Measurements from ENCODE around the gene TAPT1.
"Not testable (repeated sequence)": the region's sequence is repeated elsewhere in the genome, so short reads cannot be mapped to it uniquely, and the experiment has no call there.

TAPT1 gene

GRCh38 chr4:16165931-16166330 lies 60.3 kb downstream of the TAPT1 start:
- DNase-seq: no peak

- DNase-seq: no peak
Observed at GRCh38 chr4:16162891-16163290, 63.4 kb downstream of the TAPT1 start.

GRCh38 chr4:16161851-16162408 lies 64.3 kb downstream of the TAPT1 start:
- DNase-seq: no peak

- DNase-seq: no peak
Observed at GRCh38 chr4:16160457-16160856, 65.8 kb downstream of the TAPT1 start.

GRCh38 chr4:16159286-16159685 lies 67.0 kb downstream of the TAPT1 start:
- DNase-seq: no peak

GRCh38 chr4:16158504-16158852 lies 67.8 kb downstream of the TAPT1 start:
- DNase-seq: no peak

- DNase-seq: no peak
Observed at GRCh38 chr4:16157609-16158503, 68.4 kb downstream of the TAPT1 start.

GRCh38 chr4:16155528-16156169 lies 70.6 kb downstream of the TAPT1 start:
- DNase-seq: no peak

- DNase-seq: no peak
Observed at GRCh38 chr4:16154451-16154850, 71.8 kb downstream of the TAPT1 start.

GRCh38 chr4:16150716-16151115 lies 75.6 kb downstream of the TAPT1 start:
- DNase-seq: no peak

GRCh38 chr4:16144913-16145312 lies 81.4 kb downstream of the TAPT1 start:
- DNase-seq: not testable (repeated sequence)

GRCh38 chr4:16142598-16143310 lies 83.5 kb downstream of the TAPT1 start:
- DNase-seq: no peak

GRCh38 chr4:16140879-16141249 lies 85.4 kb downstream of the TAPT1 start:
- peak; percentile 90 for DNase-seq

GRCh38 chr4:16140231-16140878 lies 85.9 kb downstream of the TAPT1 start:
- no peak for DNase-seq

GRCh38 chr4:16139066-16139945 lies 87.0 kb downstream of the TAPT1 start:
- DNase-seq: no peak

- no peak for DNase-seq
Observed at GRCh38 chr4:16136827-16137226, 89.4 kb downstream of the TAPT1 start.

- DNase-seq: no peak
Observed at GRCh38 chr4:16136311-16136710, 90.0 kb downstream of the TAPT1 start.

GRCh38 chr4:16133406-16133805 lies 92.9 kb downstream of the TAPT1 start:
- no peak for DNase-seq

GRCh38 chr4:16131293-16131692 lies 95.0 kb downstream of the TAPT1 start:
- no peak for DNase-seq

- no peak for DNase-seq
Observed at GRCh38 chr4:16129336-16129735, 96.9 kb downstream of the TAPT1 start.

- DNase-seq: no peak
Observed at GRCh38 chr4:16126714-16127113, 99.6 kb downstream of the TAPT1 start.
